OCI-LY7 (cell line): Measurements from ENCODE around the gene SAP30BP. TPM values are rescaled to one million over a fixed set of nuclear protein-coding genes. Genes with fewer than 3 reads are reported as not detected.

Experiments used
- BruUV-seq: library from RNA; stranded (reverse); fragments of 400-500 nt; replicated peaks from 2 replicates; lab custom pipeline; 2021; lab: Mats Ljungman, UMichigan
- CTCF ChIA-PET: fragments of 300-600 bp; sonication (Branson Sonifier 250); formaldehyde crosslinking; loops from one replicate; lab custom pipeline; 2022; ENCODE audit warnings: antibody characterized with exemption; ENCODE audit not compliant: unreplicated experiment; lab: Charles Lee
- POLR2A ChIA-PET: fragments of 300-600 bp; sonication (Branson Sonifier 250); formaldehyde crosslinking; loops from one replicate; lab custom pipeline; 2022; ENCODE audit warnings: antibody characterized with exemption; lab: Charles Lee
- DNase-seq: peaks from one replicate; pipeline ENCODE4 v3.0.0-alpha.2; 2015; ENCODE audit warnings: low spot score
- H2AFZ ChIP-seq: fragments of 200-600 bp; sonication (generic), shearing (Covaris generic); 2 replicates; pipeline ENCODE4 v1.6.1; 2014; ENCODE audit warnings: mild to moderate bottlenecking, antibody characterized with exemption, low read length, moderate library complexity
- H3K27ac ChIP-seq: fragments of 200-600 bp; sonication (generic); 2 replicates; pipeline ENCODE4 v1.5.1; 2014; ENCODE audit warnings: mixed run types, low read depth, mild to moderate bottlenecking, moderate library complexity, low read length, inconsistent platforms; ENCODE audit not compliant: poor library complexity, severe bottlenecking
- H3K36me3 ChIP-seq: fragments of 200-600 bp; sonication (generic); 2 replicates; pipeline ENCODE4 v1.6.1; 2014; ENCODE audit warnings: mild to moderate bottlenecking, antibody characterized with exemption, low read length, moderate library complexity, mixed read lengths; ENCODE audit not compliant: insufficient read depth
- H3K4me1 ChIP-seq: fragments of 200-600 bp; sonication (generic); 2 replicates; pipeline ENCODE4 v1.5.1; 2014; ENCODE audit warnings: mild to moderate bottlenecking, low read length; ENCODE audit not compliant: insufficient read depth, poor library complexity, severe bottlenecking
- H3K4me2 ChIP-seq: fragments of 200-600 bp; sonication (generic); 2 replicates; pipeline ENCODE4 v1.6.1; 2014; ENCODE audit warnings: mild to moderate bottlenecking, low read length
- H3K4me3 ChIP-seq: fragments of 200-600 bp; sonication (generic); 2 replicates; pipeline ENCODE4 v1.5.1; 2014; ENCODE audit warnings: mild to moderate bottlenecking, low read depth, low read length; ENCODE audit not compliant: poor library complexity, severe bottlenecking
- H3K79me2 ChIP-seq: fragments of 200-600 bp; sonication (generic); 2 replicates; pipeline ENCODE4 v1.6.1; 2016; ENCODE audit warnings: low read depth, mild to moderate bottlenecking, low read length, moderate library complexity, mixed read lengths; ENCODE audit not compliant: insufficient read depth
- H3K9me2 ChIP-seq: fragments of 200-600 bp; sonication (generic); 2 replicates; pipeline ENCODE4 v1.6.1; 2016; ENCODE audit warnings: mild to moderate bottlenecking, low read length, mixed read lengths; ENCODE audit not compliant: insufficient read depth
- H3K9me3 ChIP-seq: fragments of 200-600 bp; sonication (generic); 2 replicates; pipeline ENCODE4 v1.6.1; 2014; ENCODE audit warnings: mild to moderate bottlenecking, mixed run types, low read length, mixed read lengths
- H4K20me1 ChIP-seq: fragments of 200-600 bp; sonication (generic); 2 replicates; pipeline ENCODE4 v1.6.1; 2014; ENCODE audit warnings: mild to moderate bottlenecking, antibody characterized with exemption, low read length, moderate library complexity, mixed read lengths; ENCODE audit not compliant: insufficient read depth
- EZH2phosphoT487 ChIP-seq: fragments of 200-600 bp; sonication (generic); IDR thresholded peaks from 2 replicates; pipeline ENCODE4 v1.6.1; 2018; ENCODE audit warnings: low read depth, borderline replicate concordance, mild to moderate bottlenecking, mixed run types, antibody characterized with exemption, low read length, moderate library complexity, mixed read lengths
- intact Hi-C: fragments of 100-400 bp; cut with micrococcal nuclease; formaldehyde crosslinking; loops from one replicate; pipeline ENCODE4 v1.10.0; 2022; ENCODE audit not compliant: unreplicated experiment
- total RNA-seq, 2 experiments: library from RNA; depleted of rRNA in 1 of 2; stranded (reverse); fragments of >200 nt in 1 of 2; shearing (Covaris generic) in 1 of 2; gene quantifications; 2 replicates each; pipeline ENCODE4 v1.2.3, GENCODE V29; 2014 to 2022
- TF ChIP-seq, protein P1 (sequence below): fragments of 200-600 bp; sonication (generic); conservative IDR thresholded peaks from 2 replicates; pipeline ENCODE4 v1.5.1; 2014; ENCODE audit warnings: mild to moderate bottlenecking, antibody characterized with exemption, low read length, moderate library complexity, mixed read lengths

The SAP30BP gene
- total RNA-seq, 2 experiments from 2014 or later, result 127 to 187 TPM

- TF ChIP-seq EZH2phosphoT487, result no peak
- TF ChIP-seq, protein P1, sequence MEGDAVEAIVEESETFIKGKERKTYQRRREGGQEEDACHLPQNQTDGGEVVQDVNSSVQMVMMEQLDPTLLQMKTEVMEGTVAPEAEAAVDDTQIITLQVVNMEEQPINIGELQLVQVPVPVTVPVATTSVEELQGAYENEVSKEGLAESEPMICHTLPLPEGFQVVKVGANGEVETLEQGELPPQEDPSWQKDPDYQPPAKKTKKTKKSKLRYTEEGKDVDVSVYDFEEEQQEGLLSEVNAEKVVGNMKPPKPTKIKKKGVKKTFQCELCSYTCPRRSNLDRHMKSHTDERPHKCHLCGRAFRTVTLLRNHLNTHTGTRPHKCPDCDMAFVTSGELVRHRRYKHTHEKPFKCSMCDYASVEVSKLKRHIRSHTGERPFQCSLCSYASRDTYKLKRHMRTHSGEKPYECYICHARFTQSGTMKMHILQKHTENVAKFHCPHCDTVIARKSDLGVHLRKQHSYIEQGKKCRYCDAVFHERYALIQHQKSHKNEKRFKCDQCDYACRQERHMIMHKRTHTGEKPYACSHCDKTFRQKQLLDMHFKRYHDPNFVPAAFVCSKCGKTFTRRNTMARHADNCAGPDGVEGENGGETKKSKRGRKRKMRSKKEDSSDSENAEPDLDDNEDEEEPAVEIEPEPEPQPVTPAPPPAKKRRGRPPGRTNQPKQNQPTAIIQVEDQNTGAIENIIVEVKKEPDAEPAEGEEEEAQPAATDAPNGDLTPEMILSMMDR, result no peak
- no peak for DNase-seq
- no peak overlapping the region for H3K4me2 ChIP-seq
- H2AFZ ChIP-seq, result no peak overlapping the region
- no peaks in the 10 kb centered on the region for H3K36me3 ChIP-seq
- no peak overlapping the region for H3K27ac ChIP-seq
- no peaks in the 10 kb centered on the region for H3K79me2 ChIP-seq
- H3K9me2 ChIP-seq, result no peaks in the 10 kb centered on the region
- ChIA-PET POLR2A (interaction anchor here (1.6 to 1.7 kb wide), 2 partner anchors 11 to 50 kb away, joined by 4 to 8 read pairs; no protein-coding TSS in a partner anchor), CTCF (interaction anchor here (1.9 to 2.1 kb wide), 3 partner anchors 9 to 14 kb away, joined by 12 to 19 read pairs (median 16); no protein-coding TSS in a partner anchor)
- no TSS peak for BruUV-seq
- intact Hi-C loops, result no loop called here
- H3K4me1 ChIP-seq, result peaks cover 23% of the 10 kb centered on the region
- H3K9me3 ChIP-seq, result no peaks in the 10 kb centered on the region
- H4K20me1 ChIP-seq, result no peaks in the 10 kb centered on the region
- H3K4me3 ChIP-seq, result no peak overlapping the region
These were observed 72.0 kb downstream of the SAP30BP start for GRCh38 chr17:75739174-75739573.

- Histone ChIP-seq H3K9me2 (no peaks in the 10 kb centered on the region), H2AFZ (no peak overlapping the region), H3K4me1 (peaks cover 16% of the 10 kb centered on the region), H3K4me3 (no peak overlapping the region), H4K20me1 (no peaks in the 10 kb centered on the region), H3K4me2 (no peak overlapping the region), H3K27ac (no peak overlapping the region), H3K36me3 (no peaks in the 10 kb centered on the region), H3K79me2 (no peaks in the 10 kb centered on the region), H3K9me3 (no peaks in the 10 kb centered on the region)
- no TSS peak for BruUV-seq
- POLR2A ChIA-PET, result no interaction called here
- DNase-seq, result no peak
- TF ChIP-seq EZH2phosphoT487, result no peak
- TF ChIP-seq, protein P1, result no peak
- intact Hi-C loops, result no loop called here
- CTCF ChIA-PET, result no interaction called here
These were observed 72.7 kb downstream of the SAP30BP start for GRCh38 chr17:75739801-75740200.

DNA sequence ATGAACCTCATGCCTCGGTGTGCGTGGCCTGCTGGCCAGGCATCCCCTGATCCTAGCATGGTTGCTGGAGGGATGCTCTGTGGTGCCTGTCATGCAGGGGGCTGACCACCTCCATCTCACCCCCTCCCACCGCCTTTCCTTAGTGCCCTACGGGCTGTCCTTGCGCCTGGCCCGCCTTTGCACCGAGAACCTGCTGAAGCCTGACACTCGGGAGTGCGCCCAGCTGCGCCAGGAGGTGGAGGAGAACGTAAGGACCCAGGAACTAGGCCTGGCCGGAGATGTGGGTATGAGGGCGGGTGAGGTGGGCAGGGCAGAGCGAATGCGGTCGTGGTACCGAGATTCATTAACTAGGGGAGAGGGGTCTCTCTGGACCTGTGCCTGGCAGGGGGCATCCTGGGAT, 73.1 kb downstream of the SAP30BP start:
- BruUV-seq, result no TSS peak

More for the DNA sequence above, 73.1 kb downstream of the SAP30BP start:
- no peak overlapping the region for H3K4me2 ChIP-seq
- intact Hi-C loops, result no loop called here
- DNase-seq, result no peak
- peaks cover 14% of the 10 kb centered on the region for H3K4me1 ChIP-seq
- no peaks in the 10 kb centered on the region for H3K9me2 ChIP-seq
- H4K20me1 ChIP-seq, result no peaks in the 10 kb centered on the region
- TF ChIP-seq EZH2phosphoT487, result no peak
- TF ChIP-seq, protein P1, result no peak
- H3K79me2 ChIP-seq, result no peaks in the 10 kb centered on the region
- POLR2A ChIA-PET, result no interaction called here
- CTCF ChIA-PET, result no interaction called here
- H3K27ac ChIP-seq, result no peak overlapping the region
- no peaks in the 10 kb centered on the region for H3K9me3 ChIP-seq
- H2AFZ ChIP-seq, result no peak overlapping the region
- no peaks in the 10 kb centered on the region for H3K36me3 ChIP-seq
- H3K4me3 ChIP-seq, result no peak overlapping the region
